Neural cell (in vitro differentiated cells): ENCODE results near the gene SPATA12. TPM values are rescaled to one million over a fixed set of nuclear protein-coding genes. Genes with fewer than 3 reads are reported as not detected.

ENCODE experiments used
- H2AFZ ChIP-seq: fragments of 200-600, 300-800 bp; sonication (generic), shearing (Covaris generic); 2 replicates; pipeline ENCODE4 v1.6.0; 2014; ENCODE audit warnings: low read depth, mild to moderate bottlenecking, antibody characterized with exemption, low read length, moderate library complexity
- H3F3A ChIP-seq: fragments of 200-600 bp; shearing (Covaris generic); 2 replicates; pipeline ENCODE4 v1.6.1; 2016; ENCODE audit warnings: mild to moderate bottlenecking, moderate library complexity, mixed read lengths, antibody characterized with exemption, low read length; ENCODE audit not compliant: insufficient read depth, poor library complexity, severe bottlenecking
- H3K27ac ChIP-seq: fragments of 200-600, 300-800 bp; sonication (generic), shearing (Covaris generic); 2 replicates; pipeline ENCODE4 v1.5.1; 2014; ENCODE audit warnings: mild to moderate bottlenecking, low read length, moderate library complexity
- H3K27me3 ChIP-seq: fragments of 300-800, 200-600 bp; sonication (generic), shearing (Covaris generic); 2 replicates; pipeline ENCODE4 v1.6.0; 2014; ENCODE audit warnings: mild to moderate bottlenecking, low read depth, low read length, moderate library complexity; ENCODE audit not compliant: insufficient read depth
- H3K36me3 ChIP-seq: fragments of 300-800, 200-600 bp; sonication (generic), shearing (Covaris generic); 2 replicates; pipeline ENCODE4 v1.5.1; 2014; ENCODE audit warnings: mild to moderate bottlenecking, antibody characterized with exemption, low read length, moderate library complexity; ENCODE audit not compliant: insufficient read depth
- H3K4me2 ChIP-seq: fragments of 300-800, 200-600 bp; sonication (generic), shearing (Covaris generic); 2 replicates; pipeline ENCODE4 v1.6.0; 2014; ENCODE audit warnings: mild to moderate bottlenecking, low read length
- H3K4me3 ChIP-seq: fragments of 300-800, 200-600 bp; sonication (generic), shearing (Covaris generic); 2 replicates; pipeline ENCODE4 v1.5.1; 2014; ENCODE audit warnings: mild to moderate bottlenecking, low read length, moderate library complexity
- H3K79me2 ChIP-seq: fragments of 200-600 bp; shearing (Covaris generic); replicated peaks from 2 replicates; pipeline ENCODE4 v1.6.0; 2014; ENCODE audit warnings: mild to moderate bottlenecking, low read length, moderate library complexity; ENCODE audit not compliant: insufficient read depth
- H3K9ac ChIP-seq: fragments of 300-800, 200-600 bp; sonication (generic), shearing (Covaris generic); 2 replicates; pipeline ENCODE4 v1.6.1; 2016; ENCODE audit warnings: mild to moderate bottlenecking, low read length, mixed read lengths
- H3K9me2 ChIP-seq: fragments of 200-600 bp; shearing (Covaris generic); 2 replicates; pipeline ENCODE4 v1.6.1; 2016; ENCODE audit warnings: mild to moderate bottlenecking, low read length, mixed read lengths; ENCODE audit not compliant: insufficient read depth
- H3K9me3 ChIP-seq: fragments of 200-600, 300-800 bp; sonication (generic), shearing (Covaris generic); 2 replicates; pipeline ENCODE4 v1.6.1; 2016; ENCODE audit warnings: mild to moderate bottlenecking, mixed run types, low read length, moderate library complexity, mixed read lengths
- H4K20me1 ChIP-seq: fragments of 200-600 bp; shearing (Covaris generic); 2 replicates; pipeline ENCODE4 v1.6.1; 2016; ENCODE audit warnings: mild to moderate bottlenecking, mixed run types; ENCODE audit not compliant: insufficient read depth
- CTCF ChIP-seq: fragments of 450-650 bp; IDR thresholded peaks from 2 replicates; pipeline ENCODE4 v1.5.1; 2014; ENCODE audit warnings: antibody characterized with exemption, mild to moderate bottlenecking, moderate library complexity; ENCODE audit not compliant: poor library complexity, severe bottlenecking
- EP300 ChIP-seq: fragments of 450-650 bp; conservative IDR thresholded peaks from 2 replicates; pipeline ENCODE4 v1.6.1; 2014; ENCODE audit warnings: antibody characterized with exemption, mild to moderate bottlenecking, moderate library complexity; ENCODE audit not compliant: poor library complexity, severe bottlenecking
- EZH2 ChIP-seq: fragments of 200-600, 300-800 bp; shearing (Covaris generic), sonication (generic); IDR thresholded peaks from 2 replicates; pipeline ENCODE4 v1.6.1; 2014; ENCODE audit warnings: antibody characterized with exemption, low read length, borderline replicate concordance, mild to moderate bottlenecking; ENCODE audit not compliant: insufficient read depth, poor library complexity, severe bottlenecking
- MXI1 ChIP-seq: fragments of 450-650 bp; conservative IDR thresholded peaks from 2 replicates; pipeline ENCODE4 v1.6.1; 2014; ENCODE audit warnings: antibody characterized with exemption, mild to moderate bottlenecking; ENCODE audit not compliant: poor library complexity, severe bottlenecking
- POLR2AphosphoS5 ChIP-seq: IDR thresholded peaks from 2 replicates; pipeline ENCODE4 v1.6.1; 2012
- RAD21 ChIP-seq: fragments of 450-650 bp; conservative IDR thresholded peaks from 2 replicates; pipeline ENCODE4 v1.6.1; 2014; ENCODE audit warnings: antibody characterized with exemption, mild to moderate bottlenecking, moderate library complexity
- SMC3 ChIP-seq: fragments of 450-650 bp; conservative IDR thresholded peaks from 2 replicates; pipeline ENCODE4 v1.6.1; 2014; ENCODE audit warnings: antibody characterized with exemption, mild to moderate bottlenecking, moderate library complexity; ENCODE audit not compliant: poor library complexity
- TAF1 ChIP-seq: IDR thresholded peaks from 2 replicates; pipeline ENCODE4 v1.6.1; 2012; ENCODE audit warnings: low read depth
- polyA plus RNA-seq: library from polyadenylated mRNA; depleted of rRNA; stranded (reverse); fragments of >200 nt; gene quantifications from 2 replicates; pipeline ENCODE4 v1.2.3, GENCODE V29; 2014
- TF ChIP-seq, protein P1 (sequence below): IDR thresholded peaks from 2 replicates; pipeline ENCODE4 v1.6.1; 2012; ENCODE audit warnings: borderline replicate concordance

The SPATA12 gene
- polyA plus RNA-seq, 1 donor from 2014 or later, result not detected

DNA sequence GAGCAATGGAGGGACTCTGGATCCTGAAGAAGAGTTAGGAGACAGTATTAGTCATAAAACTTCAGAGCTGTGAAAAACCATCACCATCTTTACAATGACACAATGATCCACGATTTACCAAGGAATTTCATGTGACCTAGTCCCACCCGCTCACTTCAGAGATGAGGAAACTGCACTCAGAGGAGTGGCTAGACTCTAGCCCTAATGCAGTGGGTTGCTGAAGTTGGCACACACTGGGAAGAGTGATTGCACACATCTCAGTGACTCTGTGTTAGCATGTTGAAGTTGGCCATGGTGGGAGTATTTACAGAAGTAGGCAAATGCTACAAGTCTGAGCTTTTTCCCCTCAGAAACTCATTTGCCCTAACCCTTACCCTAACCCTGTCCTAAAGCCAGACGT lies 35.2 kb upstream of the SPATA12 start:
- Histone ChIP-seq H3K79me2 (no peaks in the 10 kb centered on the region), H3K27me3 (no peaks in the 10 kb centered on the region), H4K20me1 (no peaks in the 10 kb centered on the region), H3F3A (no peaks in the 10 kb centered on the region), H3K9me2 (no peaks in the 10 kb centered on the region), H2AFZ (no peak overlapping the region), H3K36me3 (no peaks in the 10 kb centered on the region), H3K4me2 (no peak overlapping the region), H3K27ac (no peak overlapping the region), H3K9ac (no peak overlapping the region), H3K9me3 (no peaks in the 10 kb centered on the region), H3K4me3 (no peak overlapping the region)
- TF ChIP-seq TAF1 (no peak), RAD21 (no peak), MXI1 (no peak), POLR2AphosphoS5 (no peak), CTCF (no peak), EP300 (no peak), EZH2 (no peak), SMC3 (no peak)
- TF ChIP-seq, protein P1, sequence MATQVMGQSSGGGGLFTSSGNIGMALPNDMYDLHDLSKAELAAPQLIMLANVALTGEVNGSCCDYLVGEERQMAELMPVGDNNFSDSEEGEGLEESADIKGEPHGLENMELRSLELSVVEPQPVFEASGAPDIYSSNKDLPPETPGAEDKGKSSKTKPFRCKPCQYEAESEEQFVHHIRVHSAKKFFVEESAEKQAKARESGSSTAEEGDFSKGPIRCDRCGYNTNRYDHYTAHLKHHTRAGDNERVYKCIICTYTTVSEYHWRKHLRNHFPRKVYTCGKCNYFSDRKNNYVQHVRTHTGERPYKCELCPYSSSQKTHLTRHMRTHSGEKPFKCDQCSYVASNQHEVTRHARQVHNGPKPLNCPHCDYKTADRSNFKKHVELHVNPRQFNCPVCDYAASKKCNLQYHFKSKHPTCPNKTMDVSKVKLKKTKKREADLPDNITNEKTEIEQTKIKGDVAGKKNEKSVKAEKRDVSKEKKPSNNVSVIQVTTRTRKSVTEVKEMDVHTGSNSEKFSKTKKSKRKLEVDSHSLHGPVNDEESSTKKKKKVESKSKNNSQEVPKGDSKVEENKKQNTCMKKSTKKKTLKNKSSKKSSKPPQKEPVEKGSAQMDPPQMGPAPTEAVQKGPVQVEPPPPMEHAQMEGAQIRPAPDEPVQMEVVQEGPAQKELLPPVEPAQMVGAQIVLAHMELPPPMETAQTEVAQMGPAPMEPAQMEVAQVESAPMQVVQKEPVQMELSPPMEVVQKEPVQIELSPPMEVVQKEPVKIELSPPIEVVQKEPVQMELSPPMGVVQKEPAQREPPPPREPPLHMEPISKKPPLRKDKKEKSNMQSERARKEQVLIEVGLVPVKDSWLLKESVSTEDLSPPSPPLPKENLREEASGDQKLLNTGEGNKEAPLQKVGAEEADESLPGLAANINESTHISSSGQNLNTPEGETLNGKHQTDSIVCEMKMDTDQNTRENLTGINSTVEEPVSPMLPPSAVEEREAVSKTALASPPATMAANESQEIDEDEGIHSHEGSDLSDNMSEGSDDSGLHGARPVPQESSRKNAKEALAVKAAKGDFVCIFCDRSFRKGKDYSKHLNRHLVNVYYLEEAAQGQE, result no peak

DNA sequence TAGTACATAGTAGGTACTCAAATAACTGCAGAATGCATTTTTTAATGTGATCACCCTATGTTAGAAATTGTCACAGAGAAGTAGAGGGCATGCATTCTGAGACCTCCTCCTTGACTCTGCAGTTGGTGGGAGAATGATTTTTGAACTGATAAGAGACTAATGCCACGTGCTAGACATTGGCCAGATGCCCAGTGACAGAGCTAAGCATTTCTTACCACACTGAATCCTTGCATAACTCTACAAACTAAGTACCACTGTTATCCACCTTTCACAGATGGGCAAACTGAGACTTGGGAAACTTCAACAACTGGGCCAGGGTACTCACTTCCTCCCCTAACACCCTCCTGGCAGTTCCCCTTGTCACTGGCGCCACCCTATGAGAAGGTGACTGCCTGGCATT lies 33.5 kb upstream of the SPATA12 start:
- H3K4me2 ChIP-seq, result no peak overlapping the region
- H3K9me3 ChIP-seq, result no peaks in the 10 kb centered on the region
- no peak overlapping the region for H3K27ac ChIP-seq
- no peaks in the 10 kb centered on the region for H3K36me3 ChIP-seq
- no peaks in the 10 kb centered on the region for H4K20me1 ChIP-seq
- no peak for TF ChIP-seq CTCF
- no peak for TF ChIP-seq POLR2AphosphoS5
- TF ChIP-seq MXI1, result no peak
- TF ChIP-seq SMC3, result no peak
- TF ChIP-seq TAF1, result no peak
- TF ChIP-seq EZH2, result no peak
- TF ChIP-seq EP300, result no peak
- TF ChIP-seq, protein P1, result no peak
- TF ChIP-seq RAD21, result no peak
- H3K4me3 ChIP-seq, result no peak overlapping the region
- H2AFZ ChIP-seq, result no peak overlapping the region
- no peak overlapping the region for H3K9ac ChIP-seq
- no peaks in the 10 kb centered on the region for H3K9me2 ChIP-seq
- no peaks in the 10 kb centered on the region for H3K79me2 ChIP-seq
- H3F3A ChIP-seq, result no peaks in the 10 kb centered on the region
- H3K27me3 ChIP-seq, result no peaks in the 10 kb centered on the region
